HG03103 (cell line): ENCODE results near the gene LYVE1.

Source experiments
- ATAC-seq: cut with Tn5 transposase; IDR thresholded peaks from one replicate; pipeline ENCODE4 v1.9.1; 2021; ENCODE audit warnings: low read depth; ENCODE audit not compliant: unreplicated experiment

The LYVE1 gene

DNA sequence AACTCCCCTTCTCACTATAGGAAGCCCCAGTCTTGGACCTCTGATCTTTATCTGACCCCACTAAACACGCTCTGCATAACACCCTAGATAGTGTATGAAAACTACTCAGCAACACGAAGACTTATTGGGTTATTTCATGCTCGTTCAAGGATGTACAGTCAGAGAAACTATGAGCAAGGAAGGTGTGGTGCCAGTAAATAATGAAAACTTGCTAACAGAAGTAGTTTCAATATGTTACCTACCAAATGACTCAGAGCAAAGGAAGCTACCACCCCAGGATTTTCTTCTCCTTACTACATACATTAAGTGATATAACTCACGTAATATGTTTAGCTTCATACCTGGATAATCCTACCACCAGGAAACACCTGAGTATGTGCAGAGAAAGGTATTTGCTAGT is 25.9 kb upstream of the LYVE1 start:
- no peak for ATAC-seq

- ATAC-seq = no peak
Measured at GRCh38 chr11:10592331-10592730, 23.9 kb upstream of the LYVE1 start.

- no peak for ATAC-seq
Measured at GRCh38 chr11:10591741-10592140, 23.3 kb upstream of the LYVE1 start.

DNA sequence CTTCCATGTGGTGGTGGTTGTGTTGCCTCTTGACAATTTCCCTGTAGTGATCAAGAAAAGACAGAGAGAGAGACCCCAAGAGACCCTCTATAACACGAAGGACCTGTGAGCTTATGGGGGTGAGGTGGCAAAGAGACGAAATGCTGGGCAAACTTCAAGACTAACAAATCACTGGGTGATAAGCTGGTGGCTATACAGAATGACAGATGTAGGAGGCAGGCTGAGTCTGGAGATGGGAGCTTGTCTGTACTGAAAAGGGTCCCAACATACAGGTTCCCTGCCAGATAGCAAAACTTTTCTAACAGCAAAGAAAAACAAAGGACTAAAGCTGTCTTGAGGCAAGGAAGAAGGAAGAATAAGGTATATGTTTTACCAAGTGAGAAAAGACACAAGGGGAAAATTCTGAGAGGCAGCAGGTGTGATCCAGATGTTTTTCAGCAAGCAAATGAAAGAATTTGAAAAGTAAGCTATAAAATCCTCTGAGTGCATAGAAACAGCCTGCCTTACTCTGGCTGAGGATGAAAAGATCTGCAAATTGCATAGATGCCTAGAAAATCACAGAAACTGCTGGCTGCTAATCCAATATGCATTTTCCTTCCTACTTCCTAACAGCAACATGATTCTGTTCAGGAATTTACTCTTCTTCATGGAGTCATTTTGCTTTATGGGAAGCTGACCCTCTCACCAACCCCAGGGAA is 21.9 kb upstream of the LYVE1 start:
- no peak for ATAC-seq

DNA sequence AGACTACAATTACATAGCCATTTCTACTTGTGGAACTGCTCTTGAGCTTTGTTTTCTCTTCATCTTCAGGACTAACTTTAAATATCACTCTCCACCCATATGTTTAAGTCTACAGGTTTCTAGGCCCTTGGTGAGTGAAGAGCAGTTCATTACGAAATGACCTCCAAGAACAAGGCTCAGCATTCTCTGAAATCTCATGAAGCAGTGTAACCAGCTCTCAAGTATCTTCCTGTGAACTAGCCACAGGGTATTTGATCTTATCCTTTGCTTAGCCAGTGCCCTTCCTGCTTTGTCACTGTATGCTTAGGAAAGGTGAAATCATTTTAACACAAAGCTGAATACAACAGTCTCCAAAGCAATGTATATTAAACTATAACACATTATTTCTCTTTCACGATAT is 20.4 kb upstream of the LYVE1 start:
- no peak for ATAC-seq

- ATAC-seq = no peak
Measured at GRCh38 chr11:10587995-10588394, 19.5 kb upstream of the LYVE1 start.

- no peak for ATAC-seq
Measured at GRCh38 chr11:10587388-10587787, 18.9 kb upstream of the LYVE1 start.

DNA sequence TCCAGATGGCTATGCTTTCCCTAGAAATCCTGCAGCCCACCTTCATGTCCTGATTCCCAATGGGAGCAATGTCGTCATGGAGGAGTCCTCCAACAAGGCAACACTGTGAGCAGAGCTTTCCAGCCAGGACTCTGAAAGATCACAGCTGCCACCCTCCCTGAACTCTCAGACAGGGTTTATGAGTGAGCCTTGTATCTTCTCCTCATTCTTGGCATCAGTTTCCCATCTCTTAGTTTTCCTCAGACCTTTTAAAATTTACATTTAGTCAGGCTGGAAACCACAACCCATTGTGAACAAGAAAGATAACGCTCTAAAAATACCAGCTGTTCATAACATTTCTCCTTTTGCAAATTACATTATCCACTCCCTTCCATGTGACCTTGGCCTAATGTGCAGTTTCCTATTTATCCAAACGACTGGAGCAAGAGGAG is 15.6 kb upstream of the LYVE1 start:
- no peak for ATAC-seq

- no peak for ATAC-seq
Measured at GRCh38 chr11:10581481-10582019, 13.1 kb upstream of the LYVE1 start.

DNA sequence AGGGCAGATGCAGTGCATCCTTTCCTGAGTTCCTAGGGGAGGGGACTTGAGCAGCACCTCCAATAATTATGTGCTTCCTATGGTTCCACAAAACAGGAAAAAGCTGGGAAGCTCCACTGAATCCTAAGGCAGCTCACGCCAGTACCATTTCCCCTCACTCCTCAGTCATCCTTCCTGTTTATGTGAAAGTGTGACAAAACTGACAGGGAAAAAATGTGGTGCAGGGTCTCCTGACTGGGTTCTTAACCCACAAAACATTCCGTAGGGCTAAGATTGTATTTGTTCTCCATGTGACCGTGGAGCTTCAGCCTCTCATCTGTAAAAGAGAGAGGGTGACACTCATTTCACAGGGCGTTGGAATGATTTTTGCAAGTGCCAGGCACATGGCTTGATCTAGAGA is 12.2 kb upstream of the LYVE1 start:
- ATAC-seq = no peak

DNA sequence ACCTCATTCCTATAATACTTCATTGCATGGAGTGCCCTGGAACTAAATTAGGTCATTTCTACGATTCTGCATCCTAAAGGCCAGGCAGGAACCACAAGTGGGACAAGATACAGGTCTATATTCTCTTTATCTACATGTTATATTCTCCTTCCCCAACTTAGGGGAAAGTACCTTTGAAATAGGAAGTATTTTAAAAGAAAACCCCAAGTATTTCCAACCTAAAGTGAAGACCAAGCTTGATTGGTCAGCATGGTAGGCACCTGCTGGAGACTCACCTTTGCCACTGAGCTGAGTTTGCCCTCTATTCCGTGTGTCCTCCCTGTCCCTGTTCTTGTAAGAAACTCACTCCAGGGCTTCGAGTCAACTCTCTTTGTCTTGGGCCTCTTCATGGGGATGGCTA is 11.2 kb upstream of the LYVE1 start:
- no peak for ATAC-seq

DNA sequence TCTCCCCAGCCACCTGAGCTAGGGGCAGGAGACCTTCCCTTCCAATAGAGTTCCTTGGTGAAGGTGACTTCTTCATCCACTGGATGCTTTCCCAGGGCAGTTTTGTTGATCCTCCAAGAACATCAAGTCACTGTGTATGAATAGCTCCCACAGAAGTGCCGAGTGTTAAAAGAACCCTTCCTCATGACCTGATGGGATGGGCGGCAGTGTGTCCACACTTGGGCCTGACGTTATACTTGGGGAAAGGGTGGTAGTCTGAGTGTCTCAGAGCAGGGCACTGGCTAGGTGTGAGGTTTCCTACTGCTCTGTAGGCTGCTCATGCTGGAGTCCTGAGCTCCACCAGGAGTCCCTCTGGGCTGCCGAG is 7.6 kb upstream of the LYVE1 start:
- ATAC-seq = no peak

DNA sequence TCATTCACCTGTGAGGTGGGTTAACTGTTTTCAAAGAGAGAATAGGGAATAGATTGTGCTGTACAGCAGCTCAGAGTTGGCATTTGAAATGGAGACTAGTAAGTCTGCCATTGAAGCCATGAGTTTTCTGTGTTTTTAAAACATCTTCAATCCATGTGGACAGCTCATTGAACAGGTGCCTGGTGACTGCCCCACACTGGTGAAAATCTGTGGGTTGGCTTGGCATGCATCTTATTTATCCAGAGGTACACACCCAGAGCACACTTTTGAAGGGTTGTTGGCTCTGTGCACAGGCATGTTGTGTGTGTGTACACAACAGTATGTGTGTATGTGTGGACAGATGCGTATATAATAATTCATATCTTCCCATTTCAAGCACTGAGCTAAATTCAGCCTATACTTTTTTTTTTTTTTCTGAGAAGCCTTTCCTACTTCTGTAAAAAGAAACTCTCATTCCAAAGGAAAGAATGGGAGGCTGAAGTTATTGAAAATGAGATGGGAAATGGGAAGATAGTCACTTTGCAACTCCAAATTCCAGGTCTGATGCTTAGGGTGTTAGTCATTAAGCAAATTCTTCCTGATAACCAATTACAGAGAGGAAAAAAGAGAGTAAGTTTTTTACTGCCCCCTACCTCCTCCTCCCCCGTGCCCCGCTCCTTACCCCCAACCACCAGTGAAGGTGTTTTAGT is 7.0 kb upstream of the LYVE1 start:
- no peak for ATAC-seq

- no peak for ATAC-seq
Measured at GRCh38 chr11:10573556-10573955, 5.1 kb upstream of the LYVE1 start.

DNA sequence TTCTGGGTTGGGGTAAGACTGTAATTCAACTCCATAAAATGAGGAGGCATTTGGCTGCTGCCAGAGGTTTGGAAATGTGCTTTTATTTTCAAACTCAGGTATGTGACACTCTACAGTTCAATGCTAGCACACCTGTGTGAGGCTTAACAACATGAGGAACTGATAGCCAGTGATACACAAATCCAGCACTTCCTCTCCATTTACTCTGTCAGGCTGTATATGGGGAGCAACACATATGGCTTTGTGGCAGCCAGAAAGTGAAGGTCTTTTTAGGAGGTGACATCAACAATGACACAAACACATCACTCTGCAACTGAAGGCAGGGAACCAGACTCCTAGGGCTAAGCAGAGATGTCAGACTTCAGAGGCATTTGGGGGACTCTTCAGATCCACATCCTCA is 4.6 kb upstream of the LYVE1 start:
- ATAC-seq = no peak

DNA sequence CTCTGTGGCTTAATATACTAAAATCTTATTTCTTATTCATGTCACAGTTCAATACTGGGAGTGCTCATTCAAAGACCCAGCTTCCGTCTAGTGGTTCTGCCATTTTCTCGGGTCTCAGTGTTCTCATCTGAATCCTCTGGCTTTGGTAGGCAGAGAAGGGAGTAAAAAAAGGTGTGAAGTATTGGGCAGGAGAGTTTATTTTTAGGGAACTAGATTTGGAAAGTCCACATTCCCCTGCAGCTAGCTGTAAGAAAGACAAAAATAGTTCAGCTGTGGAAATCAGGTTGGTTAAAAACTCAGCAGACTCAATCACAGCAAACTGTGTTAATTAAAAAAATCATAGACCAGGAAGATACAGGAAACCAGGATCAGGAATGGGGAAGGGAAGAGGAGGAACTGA is 4.1 kb upstream of the LYVE1 start:
- no peak for ATAC-seq

DNA sequence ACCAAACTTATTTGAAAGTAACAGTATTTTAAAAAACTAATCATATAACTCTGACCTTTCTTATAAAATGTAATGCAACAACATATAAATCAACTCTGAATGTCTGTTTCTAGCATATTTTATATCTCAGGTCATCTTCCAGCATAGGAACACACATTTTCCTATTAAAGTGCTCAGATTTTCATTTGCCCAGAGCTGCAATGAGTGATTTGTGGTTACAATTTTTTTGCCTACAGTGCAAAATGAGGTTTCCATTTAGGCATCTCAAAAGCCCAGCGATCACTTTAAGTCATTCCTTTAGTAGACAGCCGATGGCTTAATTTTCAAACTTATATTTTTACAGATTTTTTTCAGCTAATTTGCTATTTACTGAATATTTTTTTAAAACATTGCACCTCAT is 1.0 kb downstream of the LYVE1 start:
- ATAC-seq = no peak

DNA sequence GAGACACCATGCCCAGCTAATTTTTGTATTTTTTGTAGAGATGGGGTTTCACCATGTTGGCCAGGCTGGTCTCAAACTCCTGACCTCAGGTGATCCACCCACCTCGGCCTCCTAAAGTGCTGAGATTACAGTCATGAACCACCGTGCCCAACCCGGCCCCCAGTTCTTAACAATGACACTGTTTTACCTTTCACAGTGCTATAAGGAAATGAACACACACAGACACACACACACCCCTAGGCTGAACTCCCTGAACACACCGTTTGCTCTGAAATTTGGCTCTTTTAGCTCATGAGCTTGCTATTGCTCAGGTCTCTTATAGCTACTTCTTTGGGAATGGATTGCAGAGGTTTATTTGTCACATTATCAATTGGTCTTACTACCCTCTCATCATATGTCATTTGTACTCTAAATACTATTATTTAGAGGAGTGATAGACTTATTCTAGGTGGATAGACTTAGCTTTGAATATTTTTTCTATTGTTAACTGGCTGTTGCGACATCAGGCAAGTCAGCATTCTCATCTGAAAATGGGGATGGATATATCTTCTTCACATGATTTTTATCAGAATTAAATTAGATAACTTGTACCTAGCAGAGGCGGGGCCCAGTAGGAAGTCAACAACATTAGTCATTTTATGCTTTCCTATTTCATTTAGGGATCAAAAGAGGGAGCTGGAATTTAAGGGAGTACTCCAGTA is 2.1 kb downstream of the LYVE1 start:
- no peak for ATAC-seq

GRCh38 chr11:10565493-10565892 is 3.0 kb downstream of the LYVE1 start:
- ATAC-seq = no peak

- ATAC-seq = no peak
Measured at GRCh38 chr11:10564696-10565318, 3.7 kb downstream of the LYVE1 start.

DNA sequence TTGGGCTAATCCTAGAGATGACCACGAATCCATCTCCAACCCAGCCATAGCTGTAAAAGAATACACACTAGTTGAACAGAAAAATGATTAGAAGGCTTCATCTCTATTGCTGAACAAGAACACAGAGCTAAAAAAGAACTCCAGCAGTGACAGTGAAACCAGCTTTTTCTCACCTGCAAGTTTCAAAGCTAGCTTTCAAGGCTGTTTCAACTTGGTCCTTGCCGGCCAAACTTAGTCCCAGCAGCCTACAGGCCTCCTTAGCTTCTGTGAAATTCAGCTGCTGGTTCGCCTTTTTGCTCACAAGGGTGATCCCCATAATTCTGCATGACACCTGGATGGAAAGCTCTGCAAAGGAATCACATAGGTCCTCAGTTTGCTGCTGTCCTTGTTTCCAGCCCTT is 4.4 kb downstream of the LYVE1 start:
- ATAC-seq = no peak
